ENCODE results near the gene FSHB. TPM values are rescaled to one million over a fixed set of nuclear protein-coding genes. Genes with fewer than 3 reads are reported as not detected.
A peak's percentile ranks its signal among the peaks of the same experiment; 100 is the strongest.
"Not testable (repeated sequence)": the region's sequence is repeated elsewhere in the genome, so short reads cannot be mapped to it uniquely, and the experiment has no call there.

Gene FSHB
- not detected for polyA plus RNA-seq (ENCODE audit: insufficient read length)

DNA sequence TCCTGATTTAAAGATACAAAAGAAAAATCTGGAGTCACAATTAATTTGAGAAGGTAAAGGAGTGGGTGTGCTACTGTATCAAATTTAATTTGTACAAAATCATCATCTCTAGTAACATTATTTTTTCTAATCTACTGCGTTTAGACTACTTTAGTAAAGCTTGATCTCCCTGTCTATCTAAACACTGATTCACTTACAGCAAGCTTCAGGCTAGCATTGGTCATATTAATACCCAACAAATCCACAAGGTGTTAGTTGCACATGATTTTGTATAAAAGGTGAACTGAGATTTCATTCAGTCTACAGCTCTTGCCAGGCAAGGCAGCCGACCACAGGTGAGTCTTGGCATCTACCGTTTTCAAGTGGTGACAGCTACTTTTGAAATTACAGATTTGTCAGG lies at the start of gene FSHB:
FSHB (plus strand) TSS at position 301 of the 400 bp plus-strand sequence. CDS start 889 bp downstream, outside the sequence.
- DNase-seq (ENCODE audit: low read depth): no peak

DNA sequence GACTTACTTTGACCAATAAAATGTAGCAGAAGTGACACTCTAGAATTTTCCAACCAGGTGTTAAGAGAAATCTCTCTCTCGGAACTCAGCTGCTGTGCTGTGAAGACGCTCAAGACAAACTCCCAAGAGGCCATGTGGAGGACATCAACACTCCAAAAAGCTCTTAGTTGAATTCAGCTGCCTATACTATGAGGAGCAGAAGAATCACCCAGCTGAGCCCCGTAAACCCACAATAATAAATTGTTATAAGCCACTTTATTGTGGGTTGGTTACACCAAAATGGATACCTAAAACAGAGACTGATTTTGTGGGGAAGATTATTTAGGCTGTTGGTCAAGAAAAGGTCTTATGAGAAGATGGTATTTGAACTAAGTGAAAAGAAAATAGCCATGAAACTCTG lies 44.1 kb upstream of the FSHB start:
- no peak for DNase-seq (ENCODE audit: low read depth)

DNA sequence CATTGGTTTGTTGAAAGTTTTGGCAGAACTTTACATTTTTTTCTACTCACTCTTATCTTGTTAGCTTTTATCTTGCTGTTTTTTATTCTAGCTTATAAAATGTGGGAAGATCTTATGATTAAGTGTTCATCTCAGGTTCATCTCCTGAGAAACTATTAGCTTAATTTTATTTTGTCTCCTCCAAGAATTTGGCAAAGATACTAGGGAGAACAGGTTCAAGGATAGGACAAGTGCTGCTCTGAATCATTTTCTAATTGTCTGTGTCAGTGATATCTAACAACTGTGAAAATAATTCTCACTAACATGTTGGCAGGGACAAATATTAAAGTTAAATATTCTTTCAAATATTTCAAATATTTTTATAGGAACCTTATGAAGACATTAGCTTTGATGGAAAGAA lies 38.2 kb upstream of the FSHB start:
- no peak for DNase-seq (ENCODE audit: low read depth)

DNA sequence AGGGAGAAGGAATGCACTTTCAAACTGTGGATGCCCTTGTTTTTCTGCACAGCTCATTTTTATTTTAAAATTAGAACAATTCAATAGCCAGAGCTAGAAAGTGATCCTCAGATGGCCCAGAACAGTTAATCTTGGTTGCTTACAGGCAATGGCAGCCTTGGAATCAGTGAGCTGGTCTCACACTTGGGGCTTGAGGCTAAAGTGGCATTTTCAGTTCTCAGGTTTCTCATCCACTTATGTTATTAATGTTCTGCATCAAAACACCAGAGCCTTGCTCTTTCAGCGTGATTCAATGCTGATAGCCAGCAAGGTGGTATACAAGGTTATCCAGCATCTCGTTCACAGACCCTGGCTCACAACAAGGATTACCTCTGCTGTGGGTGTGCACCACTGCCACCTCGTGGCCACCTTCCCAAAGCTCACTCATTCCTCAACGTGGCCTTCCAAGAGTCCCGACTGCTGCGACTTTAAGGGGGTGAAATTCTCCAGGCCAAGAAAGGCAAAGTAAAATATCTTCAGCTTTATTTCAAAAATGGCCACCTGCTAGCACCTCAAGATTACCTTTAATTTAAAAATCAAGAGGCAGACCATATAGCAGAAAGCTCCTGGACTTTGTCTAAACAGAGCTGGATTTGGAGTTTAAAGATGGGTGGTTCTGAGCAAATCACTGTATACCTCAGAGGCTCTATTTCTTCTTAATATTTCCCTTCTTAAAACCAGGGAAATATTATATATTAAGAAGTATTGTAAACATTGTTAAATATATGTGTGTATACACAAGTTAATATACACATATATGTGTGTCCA lies 34.2 kb upstream of the FSHB start:
- peak; percentile 16 for DNase-seq (ENCODE audit: low read depth)

DNA sequence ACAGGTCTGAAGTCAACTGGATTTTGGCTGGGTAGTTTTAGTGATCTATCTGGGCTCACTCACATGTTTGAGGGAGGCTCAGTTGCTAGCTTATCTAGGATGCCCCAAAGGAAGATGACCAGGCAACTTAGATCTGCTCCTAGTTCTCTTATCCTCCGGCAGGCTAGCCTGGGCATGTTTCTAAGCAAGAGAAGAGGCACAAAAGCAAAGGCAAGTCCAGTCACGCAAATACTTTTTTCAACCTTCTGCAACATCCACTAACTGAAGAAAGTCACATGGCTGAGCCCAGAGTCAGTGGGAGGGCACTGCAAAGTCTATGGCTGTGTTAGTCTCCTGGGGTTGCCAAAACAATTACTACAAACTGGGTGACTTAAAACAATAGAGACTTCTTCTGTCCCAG lies 32.9 kb upstream of the FSHB start:
- no peak for DNase-seq (ENCODE audit: low read depth)

DNA sequence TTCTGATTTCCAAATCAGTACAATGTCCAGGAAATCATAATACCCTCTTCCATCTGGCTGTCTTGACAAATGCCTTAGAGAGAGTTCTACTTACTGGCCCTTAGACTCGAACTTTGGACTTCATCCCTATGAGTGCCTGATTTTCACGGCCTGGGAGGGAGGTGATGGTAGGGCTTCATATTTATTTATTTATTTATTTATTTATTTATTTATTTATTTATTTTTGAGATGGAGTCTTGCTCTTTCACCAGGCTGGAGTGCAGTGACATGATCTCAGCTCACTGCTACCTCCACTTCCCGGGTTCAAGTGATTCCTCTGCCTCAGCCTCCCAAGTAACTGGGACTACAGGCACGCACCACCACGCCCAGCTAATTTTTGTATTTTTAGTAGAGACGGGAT lies 27.8 kb upstream of the FSHB start:
- not testable (repeated sequence) for DNase-seq (ENCODE audit: low read depth)

DNA sequence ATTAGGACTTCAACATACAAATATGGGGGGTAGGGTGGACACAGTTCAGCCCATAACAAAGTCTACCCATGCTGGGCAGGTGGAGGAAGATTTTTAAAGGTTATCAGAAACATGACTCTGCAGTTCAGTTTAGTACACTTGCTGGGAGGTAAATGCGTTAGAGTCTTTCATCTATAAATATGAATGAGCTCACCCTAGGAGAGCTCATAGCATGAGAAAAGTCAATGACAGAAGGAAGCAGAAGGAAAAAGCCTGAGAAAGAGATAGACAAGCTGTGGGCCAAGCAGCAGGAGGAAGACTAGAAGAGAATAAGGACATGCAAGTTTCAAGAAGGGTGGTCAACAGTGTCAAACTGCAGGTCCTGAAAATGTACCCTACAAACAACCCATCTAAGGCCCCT lies 27.0 kb upstream of the FSHB start:
- no peak for DNase-seq (ENCODE audit: low read depth)

DNA sequence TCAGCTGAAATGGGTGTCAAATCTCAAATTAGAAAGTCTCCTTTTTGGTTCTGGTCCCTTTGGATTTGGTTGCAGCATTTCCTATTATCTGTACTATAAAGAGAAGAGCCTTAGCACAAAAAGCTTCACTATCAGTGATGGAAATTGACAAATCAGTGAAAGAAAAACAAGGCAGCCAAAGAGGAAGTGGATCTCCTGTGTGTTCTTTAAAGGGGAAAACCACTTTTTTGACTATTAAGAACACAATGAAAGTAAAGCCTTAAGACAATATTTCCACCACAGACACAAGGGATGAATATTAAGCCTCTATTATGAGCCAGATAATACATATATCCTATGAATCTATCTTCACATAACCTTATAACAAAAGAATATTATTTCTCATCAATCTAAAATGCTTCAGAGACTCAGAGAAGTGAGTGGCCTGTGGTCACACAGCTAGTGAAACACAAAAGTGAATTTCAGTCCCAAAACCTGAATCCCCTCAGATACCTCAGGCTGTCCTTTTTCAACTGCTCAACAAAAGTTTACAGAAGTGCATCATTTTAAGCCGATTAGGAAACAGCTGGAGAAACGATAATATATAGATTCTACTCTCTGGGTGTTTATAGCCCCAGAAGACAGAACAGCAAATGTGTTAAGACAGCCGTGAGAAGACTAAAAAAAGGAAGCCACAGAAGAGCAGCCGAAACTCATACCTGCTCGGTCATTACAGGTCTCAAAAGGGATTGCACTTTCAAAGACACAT lies 24.4 kb upstream of the FSHB start:
- no peak for DNase-seq (ENCODE audit: low read depth)

DNA sequence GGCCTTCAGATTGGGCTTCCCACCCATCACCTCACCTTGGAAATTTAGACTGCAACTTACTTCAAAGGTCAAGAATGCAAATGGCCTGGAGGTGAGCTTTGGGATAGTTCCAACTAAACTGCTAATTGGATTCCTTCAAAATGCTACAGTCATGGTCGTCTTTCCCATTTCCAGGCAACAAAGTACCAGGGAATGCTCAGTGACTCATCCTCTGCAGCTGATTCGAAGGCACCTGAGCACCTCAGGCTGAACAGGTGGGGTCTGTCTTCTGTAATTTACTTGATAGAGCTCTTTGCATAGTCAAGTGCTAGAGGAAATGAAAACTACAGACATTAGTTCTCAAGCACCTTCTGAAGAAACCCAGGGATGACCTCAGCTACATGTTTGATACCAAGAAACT lies 20.5 kb upstream of the FSHB start:
- no peak for DNase-seq (ENCODE audit: low read depth)

DNA sequence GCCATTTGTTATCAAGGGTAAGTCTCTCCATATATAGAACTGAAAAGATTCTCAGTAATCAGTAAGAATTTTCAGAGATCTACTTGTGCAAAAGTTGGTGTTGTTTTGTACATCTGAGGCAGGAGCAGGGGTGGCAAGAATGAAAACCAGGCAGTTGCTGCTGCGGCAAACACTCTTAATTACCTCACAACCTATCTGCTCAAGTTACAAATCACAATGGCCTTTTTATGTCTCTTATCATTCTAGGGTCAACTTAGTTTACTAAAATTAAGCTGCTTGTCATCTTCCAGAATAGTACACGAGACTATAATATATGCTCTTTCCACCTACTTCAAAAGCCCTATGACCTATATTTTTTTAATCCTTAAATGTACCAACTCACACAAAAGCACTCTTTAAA lies 14.3 kb upstream of the FSHB start:
- DNase-seq (ENCODE audit: low read depth): no peak

DNA sequence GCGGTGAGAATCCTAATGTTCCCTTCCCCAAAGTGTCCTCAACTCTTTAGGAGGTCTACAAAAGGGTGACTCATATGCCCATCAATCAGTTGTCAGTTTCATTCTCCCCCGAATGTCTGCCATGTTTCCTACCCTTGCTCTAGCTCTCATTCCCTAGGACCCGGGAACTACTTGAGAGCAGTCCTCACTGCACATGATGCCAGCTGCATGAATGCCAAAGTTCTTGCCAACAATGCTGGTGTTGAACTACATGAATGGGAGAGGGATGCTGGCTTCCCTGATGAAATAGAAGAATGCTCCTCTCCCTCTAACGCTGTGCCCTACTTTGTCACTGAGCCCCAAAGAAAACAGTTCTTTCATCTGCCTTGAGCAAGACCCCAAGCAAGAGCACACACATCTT lies 12.5 kb upstream of the FSHB start:
- no peak for DNase-seq (ENCODE audit: low read depth)

DNA sequence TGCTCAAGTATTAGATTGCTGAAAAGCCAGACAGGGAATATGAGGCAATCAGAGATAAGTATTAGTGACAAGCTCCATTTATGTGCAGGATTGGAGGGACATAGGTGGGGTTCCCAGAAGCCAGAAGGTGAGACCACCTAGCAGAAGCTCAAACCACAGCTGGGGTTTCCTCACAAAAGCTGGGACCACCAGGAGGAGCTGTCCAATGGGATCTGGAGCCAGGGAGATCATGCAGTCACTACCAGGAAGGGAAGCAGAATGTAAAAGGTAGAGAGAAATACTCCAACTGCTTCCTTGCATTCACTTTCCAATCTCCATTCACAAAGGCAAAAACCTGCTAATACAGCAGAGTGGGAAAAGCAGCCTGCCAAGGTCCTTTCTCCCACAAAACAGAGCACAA lies 5.2 kb upstream of the FSHB start:
- no peak for DNase-seq (ENCODE audit: low read depth)

DNA sequence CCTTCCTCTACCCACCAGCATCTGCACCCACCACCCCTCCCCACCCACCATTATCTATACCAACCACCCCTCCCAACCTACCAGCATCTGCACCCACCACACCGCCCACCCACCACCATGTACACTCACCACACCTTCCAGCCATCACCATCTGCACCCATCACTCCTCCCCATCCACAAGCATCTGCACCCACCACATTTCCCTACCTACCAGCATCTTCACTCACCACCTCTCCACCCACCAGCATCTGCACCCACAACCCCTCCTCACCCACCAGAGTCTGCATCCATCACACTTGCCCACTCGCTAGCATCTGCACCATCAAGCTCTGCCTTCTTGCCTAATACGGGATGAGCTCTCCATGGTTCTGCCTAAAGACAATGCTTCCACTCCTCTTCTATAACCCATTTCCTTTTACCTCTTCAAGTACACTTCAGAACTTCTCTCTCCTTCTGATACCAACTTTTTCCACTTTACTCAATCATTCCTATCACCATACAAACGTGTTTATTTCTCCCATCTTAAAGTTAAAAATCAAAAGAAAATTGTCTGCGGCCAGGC lies 2.4 kb upstream of the FSHB start:
- DNase-seq (ENCODE audit: low read depth): no peak

DNA sequence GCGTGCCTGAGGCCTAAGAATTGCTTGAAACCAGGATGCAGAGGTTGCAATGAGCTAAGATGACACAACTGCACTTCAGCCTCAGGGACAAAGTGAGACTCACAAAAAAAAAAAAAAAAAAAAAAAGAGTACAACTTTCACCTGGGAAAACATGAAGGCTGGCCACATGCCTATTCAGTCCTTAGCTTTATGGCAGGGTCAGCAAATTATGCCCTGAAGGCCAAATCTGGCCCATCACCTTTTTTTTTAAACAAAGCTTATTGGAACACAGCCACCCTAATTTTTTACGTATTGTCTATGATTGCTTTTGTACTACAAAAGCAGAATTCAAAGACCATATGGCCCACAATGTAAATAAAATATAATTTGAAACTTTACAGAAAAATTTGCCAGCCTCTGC lies 8.2 kb downstream of the FSHB start:
- no peak for DNase-seq (ENCODE audit: low read depth)

DNA sequence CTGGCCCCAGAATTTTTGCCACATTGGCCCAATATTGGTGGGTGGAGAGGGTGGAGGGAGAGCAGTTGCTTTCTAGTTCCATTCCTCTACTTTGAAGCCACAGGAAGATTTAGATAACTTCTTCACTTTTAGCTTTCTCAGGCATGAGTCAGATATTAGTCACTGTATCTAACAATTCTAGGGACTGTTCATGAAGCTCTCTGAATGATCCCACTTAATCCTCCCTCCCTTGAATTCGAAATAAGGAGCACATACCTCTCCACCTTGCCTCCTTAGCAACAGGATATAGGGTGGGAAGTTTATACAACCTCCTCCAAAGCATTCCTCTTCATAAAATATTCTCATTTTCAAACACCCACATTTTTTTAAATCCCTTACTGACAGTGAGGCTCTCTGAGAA lies 13.5 kb downstream of the FSHB start:
- DNase-seq (ENCODE audit: low read depth): no peak

DNA sequence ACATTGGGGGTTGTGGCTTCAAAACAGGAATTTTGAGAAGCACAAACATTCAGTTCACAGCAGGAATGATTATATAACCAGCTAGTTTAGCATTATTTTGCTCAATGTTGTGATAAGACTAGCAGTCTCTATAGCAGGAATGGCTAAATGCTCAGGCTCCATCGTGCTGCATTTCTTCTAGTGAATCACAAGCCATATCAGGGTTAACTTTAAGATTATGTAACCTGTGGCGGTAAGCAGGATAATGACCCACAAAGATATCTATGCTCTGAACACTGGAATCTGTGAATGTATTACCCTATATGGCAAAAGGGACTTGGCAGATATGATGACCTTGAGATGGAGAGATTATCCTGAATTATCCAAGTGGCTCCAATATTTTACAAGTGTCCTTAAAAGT lies 14.8 kb downstream of the FSHB start:
- no peak for DNase-seq (ENCODE audit: low read depth)

DNA sequence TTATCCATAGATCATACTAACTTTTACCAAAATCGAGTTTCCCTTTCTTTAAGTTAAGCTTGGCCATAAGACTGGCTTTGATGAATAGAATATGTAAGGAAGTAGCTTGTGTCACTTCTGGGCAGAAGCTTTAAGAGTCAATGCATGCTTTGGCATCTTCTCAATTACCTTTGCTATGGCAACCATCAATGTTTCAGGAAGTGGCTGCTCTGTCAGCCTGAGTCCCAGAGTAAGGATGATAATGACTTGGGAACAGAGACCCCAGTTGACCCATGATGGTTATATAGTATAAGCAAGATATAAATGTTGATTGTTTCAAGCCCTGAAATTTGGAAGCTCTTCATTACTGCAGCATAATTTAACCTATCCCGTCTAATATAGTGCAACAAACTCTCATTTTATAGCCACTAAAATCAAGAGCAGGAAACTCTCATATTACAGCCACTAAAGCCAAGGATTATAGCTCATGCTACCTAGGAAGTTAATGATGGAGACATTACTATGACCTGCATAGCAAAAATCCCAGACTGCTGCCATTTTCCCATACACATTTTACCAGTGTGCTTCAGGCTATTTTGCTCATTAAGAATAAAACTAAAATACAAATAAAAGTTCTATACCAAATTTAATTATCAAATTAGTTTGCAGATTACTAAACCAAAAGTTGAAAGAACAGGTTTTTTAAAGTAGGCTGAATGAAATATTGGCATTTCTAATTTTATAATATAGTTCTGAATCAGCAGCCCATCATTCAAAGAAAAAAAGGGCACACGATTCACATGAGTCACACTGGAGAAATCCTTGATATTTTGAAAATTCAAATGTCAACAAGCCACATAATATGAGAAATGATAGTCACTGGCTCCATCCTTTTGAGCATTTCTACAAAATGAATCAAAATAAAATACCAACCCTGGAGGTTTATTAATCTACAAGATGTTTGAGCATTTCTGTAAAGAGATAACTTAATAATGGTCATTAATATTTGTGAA lies 23.8 kb downstream of the FSHB start:
- DNase-seq (ENCODE audit: low read depth): no peak

DNA sequence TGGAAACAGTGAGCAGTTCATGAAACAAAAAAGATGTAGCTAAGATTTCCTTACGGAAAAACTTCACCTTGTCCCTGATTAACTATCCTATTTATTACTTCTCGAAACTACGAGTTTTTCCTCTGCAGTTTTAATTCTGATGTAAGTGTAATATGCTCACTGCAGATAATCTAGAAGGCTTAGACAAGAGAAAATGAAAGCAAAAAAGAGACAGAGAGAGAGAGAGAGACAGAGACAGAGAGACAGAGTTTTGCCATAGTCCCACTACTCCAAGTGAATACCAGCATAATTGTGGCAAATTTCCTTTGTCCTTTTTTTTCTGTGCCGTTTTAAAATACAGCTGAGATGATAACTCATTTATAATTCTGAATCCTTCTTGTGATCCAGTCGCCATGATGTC lies 24.8 kb downstream of the FSHB start:
- no peak for DNase-seq (ENCODE audit: low read depth)

DNA sequence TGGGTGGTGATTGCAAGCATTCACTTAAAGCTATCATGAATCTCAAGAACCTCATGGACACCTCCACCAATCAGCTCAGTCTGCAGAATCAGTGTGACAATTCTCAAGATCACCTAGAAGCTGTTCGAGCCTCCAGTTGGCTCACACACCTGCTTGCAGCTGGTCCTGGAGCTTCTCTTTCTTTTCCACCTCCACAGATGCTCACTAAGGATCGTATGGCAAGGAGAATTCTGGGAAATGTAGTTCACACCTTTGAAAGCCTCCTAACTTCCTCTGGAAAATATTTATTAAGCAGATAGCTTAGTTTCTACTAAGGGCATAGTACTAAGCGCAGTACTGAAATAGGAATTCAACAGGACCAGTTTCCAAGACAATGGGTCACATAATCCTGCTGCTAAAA lies 26.2 kb downstream of the FSHB start:
- no peak for DNase-seq (ENCODE audit: low read depth)

DNA sequence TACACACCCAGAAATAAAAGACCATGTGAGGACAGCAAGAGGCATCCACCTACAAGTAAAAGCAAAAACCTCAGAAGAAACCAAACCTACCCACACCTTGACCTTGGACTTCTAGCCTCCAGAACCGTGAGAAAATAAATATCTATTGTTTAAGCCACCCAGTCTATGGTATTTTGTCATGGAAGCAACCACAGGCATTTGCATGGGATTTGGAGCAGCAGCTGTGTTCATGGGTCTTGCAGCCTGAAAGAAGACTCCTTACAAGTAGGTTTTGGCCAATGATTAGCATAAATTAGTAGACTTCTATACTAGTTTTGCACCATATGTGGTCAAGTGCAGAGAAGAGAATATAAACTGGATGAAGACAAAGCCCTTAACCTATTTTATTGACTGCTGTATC lies 27.9 kb downstream of the FSHB start:
- no peak for DNase-seq (ENCODE audit: low read depth)

DNA sequence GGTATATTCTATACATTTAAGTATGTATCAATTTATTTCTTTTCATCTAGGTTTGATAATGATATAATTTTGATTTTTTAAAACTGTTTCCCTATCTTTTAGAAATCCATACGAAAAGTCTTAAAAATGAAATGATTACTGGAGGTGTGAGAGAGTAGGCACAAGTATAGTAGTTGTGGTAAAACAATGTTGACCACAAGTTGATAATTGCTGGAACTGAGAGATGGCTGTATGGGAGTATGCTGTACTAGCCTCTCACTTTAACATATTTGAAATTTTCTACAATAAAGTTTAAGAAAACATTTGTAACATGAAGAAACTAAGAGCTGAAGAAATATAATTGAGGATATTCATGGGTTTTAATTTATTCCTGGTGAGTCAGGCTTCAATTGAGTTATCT lies 30.0 kb downstream of the FSHB start:
- DNase-seq (ENCODE audit: low read depth): no peak

DNA sequence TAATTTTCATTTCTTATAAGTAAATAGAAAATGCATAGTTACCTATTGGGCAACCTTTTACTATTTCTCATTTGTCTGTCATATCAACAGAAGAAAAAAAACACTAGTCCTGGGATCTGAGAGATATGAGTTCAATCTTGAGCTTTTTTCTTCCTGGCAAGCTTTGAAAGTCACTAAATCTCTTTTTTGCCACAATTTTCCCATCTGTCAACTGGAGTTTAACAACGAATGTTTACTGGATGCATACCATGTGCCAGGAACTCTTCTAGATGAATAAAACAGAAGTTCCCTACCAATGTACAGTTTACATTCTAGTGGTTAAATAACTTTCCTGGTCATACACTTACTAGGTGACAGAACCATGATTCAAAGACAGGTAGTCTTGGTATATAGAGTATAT lies 31.0 kb downstream of the FSHB start:
- no peak for DNase-seq (ENCODE audit: low read depth)

Measured in forelimb muscle (tissue), 1 donor.